GM18502 (cell line): ENCODE results near the gene CSF1.

Experiments used
- ATAC-seq: cut with Tn5 transposase; IDR thresholded peaks from one replicate; pipeline ENCODE4 v1.9.1; 2021; ENCODE audit warnings: mild to moderate bottlenecking; ENCODE audit not compliant: unreplicated experiment, poor library complexity

Gene CSF1

DNA sequence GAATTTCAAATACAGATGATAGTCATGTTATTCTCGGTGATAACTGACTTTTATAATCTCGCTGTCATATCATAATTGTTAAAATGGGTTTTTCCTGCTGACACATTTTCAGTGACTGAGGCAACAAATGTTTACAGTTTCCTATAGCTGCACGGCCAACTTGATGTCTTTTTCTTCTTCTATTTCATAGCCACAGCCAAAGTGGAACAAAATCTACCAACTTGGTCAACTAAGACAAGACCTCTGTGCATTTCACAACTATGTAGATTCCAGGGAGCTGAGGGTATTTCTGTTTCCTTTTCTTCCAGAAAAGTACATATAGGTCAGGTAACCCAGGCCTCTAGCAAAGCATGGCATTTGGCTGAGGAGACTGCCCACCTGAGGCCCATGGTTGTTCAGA is 63.5 kb downstream of the CSF1 start:
- ATAC-seq = no peak

DNA sequence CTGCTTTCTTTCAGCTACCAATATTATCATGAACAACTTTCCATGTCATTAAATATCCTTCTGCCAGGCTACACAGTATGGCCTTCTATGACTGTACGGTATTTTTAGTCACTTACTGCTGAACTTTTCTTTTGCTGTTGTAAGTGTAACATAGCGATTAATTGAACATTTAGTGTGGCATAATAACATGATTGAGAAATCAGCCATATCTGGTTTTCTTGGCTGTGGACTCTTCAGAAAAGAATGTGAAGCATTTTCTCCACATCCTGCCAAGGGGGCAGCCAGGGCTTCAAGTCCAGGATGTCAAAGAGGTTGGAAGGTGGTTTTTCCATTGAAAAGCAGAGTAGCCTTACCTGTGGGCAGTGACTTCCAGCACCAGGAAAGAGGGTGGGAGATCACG is 65.1 kb downstream of the CSF1 start:
- ATAC-seq = no peak

DNA sequence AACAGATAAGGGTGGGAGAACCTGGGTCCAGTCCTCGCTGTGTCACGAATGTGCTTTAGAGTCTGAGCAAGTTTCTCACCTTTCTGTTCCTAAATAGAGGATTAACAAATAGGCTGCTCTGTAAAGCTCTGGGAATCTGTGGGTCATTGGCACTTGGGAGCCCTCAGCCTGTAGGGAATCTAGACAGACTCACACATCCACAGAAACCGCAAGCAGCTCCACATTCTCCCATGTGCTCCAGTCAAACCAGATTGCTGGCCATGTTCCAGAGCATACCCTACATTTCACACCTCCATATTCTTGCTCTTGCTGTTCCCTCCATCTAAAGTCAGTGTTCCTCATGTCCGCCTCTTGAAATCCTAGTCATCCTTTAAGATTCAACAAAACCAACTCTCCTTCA is 66.1 kb downstream of the CSF1 start:
- ATAC-seq = no peak

DNA sequence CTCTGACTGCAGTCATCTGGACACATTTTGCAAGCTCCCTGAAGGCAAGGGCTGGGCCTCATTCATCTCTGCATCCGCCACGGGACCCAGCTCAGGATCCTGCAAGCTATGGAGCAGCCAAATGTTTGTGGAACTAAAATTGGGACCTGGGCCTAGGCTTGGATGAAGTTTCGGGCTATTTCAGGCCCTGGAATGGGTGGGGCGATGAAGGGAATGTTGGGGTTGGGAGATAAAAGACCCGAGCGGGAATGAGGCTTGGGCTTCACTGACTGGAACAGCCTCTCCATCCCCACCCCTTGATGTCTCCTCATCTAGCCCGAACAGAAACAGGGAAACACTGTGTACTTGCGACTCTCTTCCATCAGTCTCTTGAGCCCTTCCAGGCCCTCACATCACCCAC is 66.6 kb downstream of the CSF1 start:
- no peak for ATAC-seq

DNA sequence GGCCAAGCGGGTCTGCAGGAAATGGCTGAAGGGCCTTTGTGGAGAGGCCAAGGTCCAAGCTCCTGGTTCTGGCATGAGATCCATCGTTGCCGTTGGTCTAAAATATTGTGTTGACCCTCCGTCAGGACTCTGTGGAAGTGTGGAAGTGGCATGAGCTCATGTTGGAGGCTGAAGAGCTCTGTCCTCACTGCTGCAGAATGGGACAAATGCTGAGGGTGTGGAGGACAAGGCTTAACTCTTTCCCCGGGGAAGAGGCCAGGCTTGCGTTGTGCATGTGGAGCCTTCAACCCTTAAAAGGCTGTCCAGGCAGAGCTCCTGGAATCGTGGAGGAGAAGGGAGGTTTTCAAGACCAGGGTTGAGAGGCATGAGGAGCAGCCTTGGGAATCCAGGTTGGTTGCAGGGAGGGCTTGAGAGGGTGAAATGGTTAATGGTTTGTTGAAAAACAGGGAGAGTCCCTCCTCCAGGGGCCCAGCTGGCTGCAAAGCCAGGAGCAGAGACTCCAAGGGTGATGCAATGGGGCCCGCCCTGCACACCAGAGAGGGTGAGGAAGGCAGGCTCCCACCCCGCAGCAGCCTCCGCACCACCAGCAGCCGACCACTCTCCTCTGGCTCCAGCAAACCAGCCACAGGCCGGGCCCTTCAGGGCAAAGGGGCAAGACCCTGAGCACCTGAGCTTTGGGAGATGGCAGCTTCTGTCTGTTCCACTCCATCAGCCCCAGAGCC is 67.2 kb downstream of the CSF1 start:
- no peak for ATAC-seq

DNA sequence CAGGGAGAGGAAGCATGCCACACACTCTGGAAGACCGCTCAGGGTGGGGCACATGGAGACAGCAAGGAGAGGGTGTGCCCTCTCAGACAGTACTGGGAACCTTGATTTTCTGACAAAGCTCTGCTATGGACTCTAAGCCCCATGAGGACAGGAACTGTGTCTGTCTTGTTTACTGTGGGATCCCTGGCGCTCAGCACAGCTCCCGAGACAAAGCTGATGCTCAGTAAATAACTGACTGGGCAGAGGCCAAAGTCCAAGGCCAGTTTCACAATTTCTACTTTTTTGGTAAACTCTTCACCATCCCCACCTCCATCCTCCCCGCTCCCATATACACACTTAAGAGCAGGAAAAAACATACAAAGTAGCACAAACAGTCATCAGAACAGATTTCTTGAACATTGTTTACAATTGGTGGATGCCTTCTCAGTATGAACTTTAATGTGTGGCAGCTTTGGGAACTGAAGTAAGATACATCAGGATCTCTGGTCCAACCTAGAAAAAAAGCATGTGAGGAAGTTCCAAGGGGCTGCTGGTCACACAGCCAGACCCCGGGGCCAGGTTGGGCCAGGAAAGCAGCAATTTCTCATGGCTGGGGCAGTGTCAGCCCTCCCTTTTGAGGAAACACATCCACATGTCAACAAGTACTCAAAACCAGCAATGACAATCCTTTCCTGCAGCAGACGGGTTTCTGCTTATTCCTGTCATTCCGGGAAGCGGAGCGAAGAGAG is 68.3 kb downstream of the CSF1 start:
- ATAC-seq = no peak

DNA sequence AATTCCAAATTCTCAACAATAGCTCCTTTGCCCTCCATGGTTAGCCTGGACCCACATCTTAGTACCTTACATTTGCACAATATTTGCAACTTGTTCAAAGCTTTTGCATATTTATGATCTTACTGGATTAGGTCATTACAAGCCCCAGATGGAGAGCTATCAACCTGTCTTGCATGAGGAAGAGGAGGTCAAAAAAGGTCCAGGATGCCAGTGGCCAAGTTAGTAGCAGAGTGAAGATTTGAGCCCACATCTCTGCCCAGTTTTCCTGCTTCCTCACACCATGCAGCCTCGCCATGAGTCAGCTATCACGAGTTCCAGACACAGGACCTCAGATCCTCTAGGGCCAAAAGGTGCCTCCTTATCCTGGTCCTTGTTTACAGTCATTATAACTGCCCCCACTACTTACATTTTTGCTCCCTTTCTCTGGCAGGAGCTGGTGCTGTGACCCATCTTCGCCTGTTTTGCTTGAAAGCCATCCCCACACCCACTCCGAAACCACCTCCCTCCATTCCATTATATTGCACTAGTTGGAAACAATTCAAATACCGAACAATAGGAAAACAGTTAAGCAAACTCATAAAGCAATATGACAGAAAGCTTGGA is 68.9 kb downstream of the CSF1 start:
- ATAC-seq = no peak
